Middle frontal gyrus (tissue), 1 donor: Measurements from ENCODE around the gene YTHDF1.
"Not testable (repeated sequence)": the region's sequence is repeated elsewhere in the genome, so short reads cannot be mapped to it uniquely, and the experiment has no call there.

Source experiments
- DNase-seq: peaks from one replicate; pipeline ENCODE4 v3.0.0-alpha.2; 2015; ENCODE audit warnings: low spot score; ENCODE audit errors: extremely low spot score

YTHDF1 gene

DNA sequence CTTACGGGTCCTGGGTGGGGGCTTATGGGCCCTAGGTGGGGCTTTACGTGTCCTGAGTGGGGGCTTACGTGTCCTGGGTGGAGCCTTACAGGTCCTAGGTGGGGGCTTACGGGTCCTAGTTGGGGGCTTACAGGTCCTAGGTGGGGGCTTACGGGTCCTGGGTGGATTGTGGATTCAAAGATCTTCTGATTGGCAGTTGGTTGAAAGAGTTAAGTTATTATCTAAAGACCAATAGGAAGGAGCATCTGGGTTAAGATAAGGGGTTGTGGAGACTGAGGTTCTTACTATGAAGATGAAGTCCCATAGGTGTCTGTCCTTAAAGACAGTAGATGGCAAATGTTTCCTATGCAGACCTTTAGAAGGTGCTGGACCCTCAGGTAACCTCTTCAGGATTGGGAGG, 11.3 kb upstream of the YTHDF1 start:
- no peak for DNase-seq

DNA sequence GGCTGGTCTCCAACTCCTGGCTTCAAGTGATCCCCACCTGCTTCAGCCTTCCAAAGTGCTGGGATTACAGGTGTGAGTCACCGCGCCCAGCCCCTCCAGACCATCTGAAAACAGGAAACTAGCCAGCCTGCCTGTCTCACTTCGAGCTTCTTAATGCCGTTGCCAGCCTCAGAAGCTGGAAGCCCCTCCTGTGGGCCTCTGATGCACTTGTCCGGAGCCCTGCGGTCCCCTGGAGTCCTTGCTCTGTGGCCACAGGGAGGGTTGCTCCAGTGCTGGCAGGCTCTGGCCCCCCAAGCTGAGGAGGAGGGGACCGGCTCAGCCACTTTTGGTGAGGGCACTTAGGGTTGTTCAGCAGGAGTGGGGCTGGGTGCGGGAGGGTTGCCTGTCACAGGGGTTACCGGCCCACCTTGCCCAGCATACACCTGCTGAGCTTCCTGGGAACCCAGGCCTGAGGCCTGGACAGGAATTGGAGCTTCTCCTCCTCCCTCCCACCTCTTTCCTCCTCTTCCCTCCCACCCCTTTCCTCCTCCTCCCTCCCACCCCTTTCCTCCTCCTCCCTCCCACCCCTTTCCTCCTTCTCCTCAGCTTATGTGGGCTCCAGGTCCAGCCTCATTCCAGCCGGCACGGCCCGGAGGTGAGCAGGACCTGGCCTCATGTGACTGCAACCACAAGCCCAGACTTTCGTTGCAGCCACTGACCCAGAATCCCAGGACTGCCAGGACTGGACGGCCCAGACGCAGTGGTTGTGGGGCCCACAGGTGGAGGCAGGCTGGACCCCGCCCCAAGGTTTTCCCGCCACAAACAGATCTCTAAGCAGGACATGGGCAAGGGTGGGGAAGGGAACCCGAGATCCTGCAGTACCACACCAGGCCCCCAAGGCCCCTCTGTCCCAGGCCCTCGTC, 10.4 kb upstream of the YTHDF1 start:
- no peak for DNase-seq

DNA sequence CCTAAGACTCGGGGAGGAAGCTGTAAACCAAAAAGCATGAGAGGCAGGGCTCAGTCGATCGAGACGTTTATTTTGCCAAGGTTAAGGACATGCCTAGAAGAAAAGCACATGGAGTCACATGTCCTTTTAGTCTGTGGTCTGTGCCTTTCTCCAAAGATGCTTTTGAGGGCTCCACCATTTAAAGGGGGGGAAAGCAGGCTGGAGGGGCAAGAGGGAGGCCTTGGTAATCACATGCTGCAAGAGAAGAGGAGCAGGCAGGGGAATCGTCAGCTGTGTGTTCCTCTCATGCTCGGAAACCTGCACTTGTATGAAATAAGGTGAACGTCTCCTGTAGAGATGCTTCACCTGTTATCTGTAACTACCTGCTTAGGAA, 9.1 kb upstream of the YTHDF1 start:
- DNase-seq: no peak

DNA sequence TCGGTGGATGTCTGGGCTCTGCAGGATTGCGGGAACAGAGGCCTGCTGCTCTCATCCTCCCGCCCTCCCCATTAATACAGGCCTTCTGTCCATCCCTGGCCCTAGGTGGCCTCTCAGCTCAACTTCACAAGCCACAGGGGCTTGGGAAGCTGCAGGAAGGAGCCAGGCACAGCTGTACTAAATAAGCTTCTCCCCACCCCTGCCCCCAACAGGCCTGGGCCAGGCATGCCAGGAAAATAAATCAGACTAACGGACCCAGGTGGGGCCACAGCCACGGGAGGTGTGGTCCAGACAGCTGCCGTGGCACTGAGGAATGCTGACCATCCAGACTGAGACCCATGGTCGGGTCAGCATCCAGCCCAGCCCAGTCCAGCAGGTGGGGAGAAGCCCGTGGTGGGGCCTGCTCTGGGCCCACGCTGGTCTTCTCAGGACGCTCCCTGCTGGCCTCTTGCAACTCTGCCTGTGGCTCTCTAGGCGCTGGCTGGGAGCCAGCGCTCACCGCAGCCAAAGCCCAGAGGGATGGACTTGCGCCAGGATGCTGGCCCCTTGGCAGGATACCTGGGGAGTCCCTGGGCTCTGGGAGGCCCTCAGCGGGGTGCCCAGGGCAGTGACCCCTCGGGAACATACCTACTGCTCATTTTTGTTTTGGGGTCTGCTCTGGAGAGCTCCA, 8.6 kb upstream of the YTHDF1 start:
- no peak for DNase-seq

DNA sequence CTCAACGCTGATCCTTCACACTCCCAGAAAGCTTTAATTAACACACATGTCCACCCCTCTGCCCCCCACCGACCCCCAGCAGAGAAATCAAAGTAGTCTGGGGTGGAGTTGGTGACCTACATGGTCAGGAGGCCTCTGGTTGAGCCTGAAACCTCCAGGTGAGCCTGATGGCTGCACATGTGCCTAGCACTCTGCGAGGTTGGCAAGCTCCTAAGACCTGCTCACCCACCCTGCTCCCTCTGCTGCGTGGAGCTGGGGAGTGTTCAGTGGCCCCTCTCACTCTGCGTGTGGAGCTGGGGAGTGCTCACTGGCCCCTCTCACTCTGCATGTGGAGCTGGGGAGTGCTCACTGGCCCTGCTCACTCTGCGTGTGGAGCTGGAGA, 7.9 kb upstream of the YTHDF1 start:
- no peak for DNase-seq

DNA sequence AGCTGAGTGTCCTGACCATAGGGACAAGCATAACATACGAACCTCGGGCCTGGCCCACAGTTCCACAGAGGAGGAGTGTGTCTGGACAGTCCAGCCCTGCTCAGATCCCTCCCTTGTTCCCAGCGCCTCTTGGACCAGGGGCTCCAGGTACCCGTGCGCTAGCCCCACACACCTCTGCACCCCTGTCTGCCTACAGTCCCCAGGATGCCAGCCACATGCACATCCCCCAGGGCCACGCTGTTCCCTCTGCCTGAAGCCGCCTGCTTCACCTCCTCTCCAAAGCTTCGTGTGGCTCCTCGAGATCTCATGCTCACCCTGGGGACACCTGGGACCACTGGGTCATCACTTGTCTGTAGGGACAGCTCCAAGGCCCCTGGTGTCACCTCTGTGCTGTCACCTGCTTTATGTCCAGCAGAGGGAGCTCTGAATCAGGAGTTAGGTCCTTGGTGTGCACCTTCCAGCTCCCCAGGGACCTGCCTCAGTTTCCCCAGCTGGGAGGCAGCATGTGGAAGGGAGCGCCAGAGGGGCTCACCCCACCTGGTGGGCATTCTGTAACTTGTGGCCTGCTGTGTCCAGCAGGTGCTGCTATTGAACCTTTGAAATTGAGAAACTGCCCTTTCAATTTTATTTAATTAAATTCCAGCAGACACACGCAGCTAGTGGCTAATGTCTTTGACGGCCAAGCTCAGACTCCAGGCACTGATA, 7.3 kb upstream of the YTHDF1 start:
- no peak for DNase-seq

DNA sequence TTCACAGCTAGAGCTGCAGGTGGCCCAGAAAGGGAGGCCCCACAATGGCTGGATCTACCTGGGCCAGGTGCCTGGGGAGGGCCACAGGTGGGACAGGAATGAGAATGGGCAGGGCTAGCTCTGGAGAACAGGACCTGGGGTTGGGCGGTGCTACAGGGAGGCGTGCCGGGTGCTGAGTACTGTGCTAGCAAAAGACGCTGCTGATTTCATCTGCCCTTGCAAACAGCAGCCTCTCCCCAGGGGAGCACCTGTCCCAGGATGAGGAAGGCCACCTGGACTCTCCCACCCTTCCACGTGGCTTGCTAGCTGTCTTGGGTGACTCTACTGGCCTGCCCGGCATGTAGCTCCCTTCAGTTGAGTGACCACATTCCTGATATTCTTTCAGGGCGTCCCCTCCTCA, 6.6 kb upstream of the YTHDF1 start:
- no peak for DNase-seq

DNA sequence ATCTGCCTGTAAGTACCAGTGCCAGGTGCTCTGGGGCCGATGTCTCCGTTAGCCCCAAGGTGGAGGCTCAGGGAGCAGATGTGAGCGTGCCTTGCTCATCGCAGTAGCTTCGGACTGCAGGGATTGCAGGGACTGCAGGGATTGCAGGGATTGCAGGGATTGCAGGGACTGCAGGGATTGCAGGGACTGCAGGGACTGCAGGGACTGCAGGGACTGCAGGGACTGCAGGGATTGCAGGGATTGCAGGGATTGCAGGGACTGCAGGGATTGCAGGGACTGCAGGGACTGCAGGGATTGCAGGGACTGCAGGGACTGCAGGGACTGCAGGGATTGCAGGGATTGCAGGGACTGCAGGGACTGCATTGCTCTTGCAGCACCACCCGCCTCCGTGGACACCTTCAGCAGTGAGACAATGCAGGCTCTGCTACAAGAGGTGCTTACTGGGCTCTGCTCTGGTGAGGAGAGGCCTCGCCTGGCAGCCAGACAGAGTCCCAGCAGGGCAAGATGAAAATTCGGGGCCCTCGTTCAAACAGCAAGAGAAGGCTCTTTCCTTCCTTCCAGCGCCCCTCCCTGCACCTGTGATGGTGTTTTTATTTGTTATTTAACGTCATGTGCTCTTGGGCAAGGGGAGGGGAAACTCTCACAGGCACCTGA, 5.6 kb upstream of the YTHDF1 start:
- not testable (repeated sequence) for DNase-seq

DNA sequence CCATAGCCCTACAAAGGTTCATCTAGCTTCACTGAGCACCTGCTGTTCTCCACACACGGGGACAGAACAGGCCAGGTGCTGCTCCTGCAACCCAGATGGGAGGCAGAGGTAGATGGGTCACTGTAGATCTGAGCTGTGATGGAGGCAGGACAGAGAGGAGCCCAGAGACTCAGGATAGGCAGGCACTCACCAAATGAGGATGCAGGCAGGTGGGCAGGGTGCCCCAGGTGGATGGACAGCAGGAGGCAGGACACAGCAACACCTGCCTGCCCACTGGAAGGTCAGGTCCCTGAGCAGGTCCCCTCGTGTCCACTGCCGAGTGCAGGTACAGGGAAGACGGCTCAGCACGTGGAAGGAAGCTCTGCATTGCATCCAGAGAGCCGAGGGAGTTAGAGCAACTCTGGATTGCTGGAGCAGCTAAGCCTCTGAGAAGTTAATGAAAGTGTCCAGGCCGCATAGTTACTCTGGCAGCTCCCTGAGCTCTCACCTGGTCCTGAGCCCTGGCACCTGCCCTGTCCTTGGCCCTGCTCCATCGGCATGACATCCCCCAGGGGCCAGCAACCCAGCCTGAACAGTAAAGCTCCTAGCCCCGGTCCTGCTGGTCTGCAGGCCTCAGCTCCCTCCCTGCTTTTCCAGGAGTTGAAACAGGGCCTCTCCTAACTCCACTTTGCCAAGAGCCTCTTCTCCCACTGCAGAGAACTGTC, 4.9 kb upstream of the YTHDF1 start:
- no peak for DNase-seq

DNA sequence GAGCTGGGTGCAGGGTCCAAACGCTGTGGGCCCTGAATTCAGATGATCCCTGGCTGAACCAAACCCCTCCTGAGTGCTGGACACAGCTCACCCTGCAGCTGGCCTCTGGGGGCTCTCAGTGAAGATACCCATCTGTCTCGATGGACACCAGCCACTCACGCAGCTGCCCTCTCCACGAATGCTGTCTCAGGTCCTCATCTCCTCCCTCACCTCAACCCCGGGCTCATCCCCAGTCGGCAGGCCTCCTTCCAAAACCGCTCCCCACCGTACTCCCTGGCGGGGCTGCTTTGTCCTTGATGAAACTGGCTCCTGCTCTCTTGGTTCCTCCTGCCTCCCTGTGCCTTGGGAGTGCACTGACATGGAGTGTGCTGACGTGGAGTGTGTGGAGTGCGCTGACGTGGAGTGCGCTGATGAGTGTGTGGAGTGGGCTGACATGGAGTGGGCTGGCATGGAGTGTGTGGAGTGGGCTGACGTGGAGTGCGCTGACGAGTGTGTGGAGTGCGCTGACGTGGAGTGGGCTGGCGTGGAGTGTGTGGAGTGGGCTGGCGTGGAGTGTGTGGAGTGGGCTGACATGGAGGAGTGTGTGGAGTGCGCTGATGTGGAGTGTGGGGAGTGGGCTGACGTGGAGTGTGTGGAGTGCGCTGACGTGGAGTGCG, 4.1 kb upstream of the YTHDF1 start:
- DNase-seq: no peak

DNA sequence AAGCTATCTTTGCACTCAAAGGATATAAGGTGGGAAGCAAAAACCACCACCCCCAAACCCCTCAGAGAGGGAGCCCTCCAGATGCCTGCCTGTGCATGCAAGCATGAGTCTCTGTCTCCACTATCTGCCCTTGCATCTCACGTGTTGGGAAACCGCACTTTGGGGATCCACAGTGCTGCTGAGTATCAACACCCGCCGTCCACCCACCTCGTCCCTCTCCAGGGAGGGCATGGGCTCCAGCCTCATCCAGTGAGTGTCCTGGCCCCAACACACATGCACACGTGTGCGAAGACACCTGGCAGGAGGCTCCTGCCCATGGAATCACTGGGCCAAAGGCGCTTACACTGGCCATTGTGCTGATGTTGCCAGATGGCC, 3.5 kb upstream of the YTHDF1 start:
- DNase-seq: no peak

DNA sequence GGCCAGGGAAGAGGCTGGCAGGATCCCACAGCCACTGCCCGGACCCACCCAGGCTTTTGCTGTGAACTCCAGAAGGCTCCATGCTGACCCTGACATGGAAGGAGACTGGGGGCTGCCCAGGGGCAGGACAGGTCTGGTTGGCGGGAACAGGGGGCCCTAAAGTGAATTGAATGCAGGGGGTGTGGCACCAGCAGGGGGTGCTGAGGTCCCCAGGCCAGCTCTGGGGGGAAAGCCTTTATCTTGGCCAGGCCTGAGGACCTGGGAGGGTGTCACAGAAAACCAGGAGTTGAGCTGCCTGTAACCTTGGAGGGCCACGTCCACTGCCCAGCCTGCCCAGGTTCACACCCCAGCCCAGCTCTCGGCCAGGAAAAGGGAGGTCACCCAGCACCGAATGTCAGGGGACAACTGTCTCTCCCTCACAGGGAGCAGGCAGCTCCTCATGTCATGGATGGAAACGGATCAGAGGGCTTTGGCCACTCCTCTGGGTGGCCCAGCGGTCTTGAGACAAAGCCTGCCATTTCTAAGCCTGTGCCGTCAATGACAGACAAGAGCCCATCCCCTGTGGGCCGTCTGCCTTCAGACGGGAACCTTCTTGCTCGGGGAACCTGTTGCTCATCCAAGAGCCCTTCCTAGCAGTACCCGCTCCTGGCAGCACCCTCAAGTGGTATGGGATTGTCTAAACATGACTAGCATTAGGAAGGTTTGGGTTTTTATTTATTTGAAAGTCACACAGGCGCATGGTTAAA, 2.9 kb upstream of the YTHDF1 start:
- DNase-seq: no peak

DNA sequence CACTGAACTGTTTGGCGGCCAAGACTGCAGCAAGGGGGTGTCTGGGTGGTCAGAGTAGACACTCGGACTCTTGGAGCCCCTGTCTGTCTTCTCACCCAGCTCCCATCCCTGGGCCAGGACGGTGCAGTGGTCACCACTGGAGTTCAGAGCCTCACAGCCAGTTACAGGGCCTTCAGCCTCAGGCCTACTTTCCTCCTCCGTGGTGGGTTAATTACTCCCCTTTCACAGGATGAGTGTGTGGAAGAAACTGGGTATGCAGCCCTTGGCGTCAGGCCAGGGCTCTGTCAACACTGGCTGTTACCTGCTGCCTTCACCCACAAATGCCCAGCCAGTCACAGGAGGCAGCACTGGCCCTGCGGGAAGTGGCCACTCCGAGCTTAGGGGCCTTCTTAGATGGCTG, 1.8 kb upstream of the YTHDF1 start:
- DNase-seq: no peak

DNA sequence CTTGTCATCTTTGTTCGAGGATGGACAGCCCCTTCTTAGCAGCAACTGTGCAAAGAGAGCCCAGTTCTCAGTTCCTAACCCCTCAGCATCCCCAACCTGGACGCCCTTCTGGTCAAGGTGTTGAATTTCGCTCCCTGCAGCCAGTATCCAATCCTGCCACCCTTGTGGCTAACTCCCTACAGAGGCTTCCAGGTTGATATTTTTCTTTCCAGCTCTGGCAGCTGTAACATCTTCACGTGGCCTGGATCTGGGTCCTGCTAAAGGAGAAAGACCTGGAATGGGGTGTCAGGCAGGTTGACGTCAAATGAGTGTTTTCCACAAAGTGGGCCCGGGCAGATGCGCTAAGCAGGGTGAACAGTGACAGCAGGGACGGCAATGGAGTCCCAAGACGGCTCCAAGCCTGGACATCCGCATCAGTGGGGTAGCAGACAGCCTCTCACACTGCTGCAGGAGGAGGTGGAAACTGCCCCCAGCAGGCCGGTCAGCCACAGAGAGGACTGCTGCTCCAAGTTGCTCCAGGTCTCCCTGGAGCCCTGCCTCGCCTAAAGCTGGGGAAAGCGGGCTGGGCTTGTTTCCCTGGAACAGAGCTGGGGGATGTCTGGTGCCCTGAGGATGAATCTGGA, 1.0 kb upstream of the YTHDF1 start:
- DNase-seq: no peak

DNA sequence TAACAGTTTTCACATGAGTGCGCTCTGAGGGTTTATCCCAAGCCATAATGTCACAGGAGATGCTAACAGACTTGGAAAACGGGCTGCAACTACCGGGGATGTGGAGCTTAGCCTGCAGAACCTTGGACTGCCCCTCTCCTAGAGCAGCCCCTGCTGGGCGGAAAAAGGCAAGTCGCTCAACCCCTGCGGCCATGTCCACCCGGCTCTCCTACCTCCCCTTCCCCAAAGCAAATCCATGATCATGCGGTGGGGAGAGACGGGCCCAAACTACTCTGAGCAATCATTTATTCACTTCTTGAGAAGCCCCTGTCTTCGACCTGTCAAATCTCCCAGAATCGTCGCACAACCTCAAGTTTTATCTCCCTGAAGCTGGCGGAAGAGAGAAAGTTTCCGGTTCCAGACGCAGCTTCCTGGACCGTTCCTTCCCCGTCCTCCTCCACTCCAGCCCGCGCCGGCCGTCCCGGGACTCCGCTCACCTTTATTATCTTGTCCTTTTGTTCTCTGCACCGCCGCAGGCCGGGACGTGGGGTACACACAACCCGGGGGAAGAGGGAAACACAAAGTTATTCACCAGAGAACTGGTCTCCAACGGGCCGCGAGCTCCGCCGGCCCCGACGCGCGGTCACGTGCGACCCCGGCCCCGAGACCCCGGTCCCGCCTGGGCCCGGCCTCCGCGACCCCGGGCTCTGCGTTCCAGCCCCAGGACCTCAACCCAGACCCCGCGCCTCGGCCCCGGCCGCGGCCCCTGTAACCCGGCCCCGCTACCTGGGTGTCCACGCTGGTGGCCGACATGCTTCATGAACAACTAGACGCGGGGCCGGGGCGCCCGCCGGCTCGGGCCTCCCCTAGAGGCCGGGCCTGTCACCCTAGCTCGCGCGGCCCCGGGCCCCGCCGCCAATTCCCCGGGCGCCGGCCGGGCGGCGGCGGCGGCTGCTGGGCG, 560 bp downstream of the YTHDF1 start:
- no peak for DNase-seq

DNA sequence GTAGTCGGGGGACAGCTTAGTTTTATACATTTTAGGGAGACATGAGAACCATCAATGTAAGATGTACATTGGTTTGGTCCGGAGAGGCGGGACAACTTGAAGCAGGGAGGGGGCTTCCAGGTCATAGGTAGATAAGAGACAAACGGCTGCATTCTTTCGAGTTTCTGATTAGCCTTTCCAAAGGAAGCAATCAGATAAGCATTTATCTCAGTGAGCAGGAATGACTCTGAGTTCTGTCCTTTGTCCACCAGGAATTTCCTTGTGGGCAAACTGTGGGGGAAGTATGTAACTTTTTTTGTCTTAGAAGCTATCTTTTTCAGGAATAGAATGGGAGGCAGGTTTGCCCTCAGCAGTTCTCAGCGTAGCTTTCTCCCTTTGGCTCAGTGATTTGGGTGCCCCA, 1.4 kb downstream of the YTHDF1 start:
- DNase-seq: no peak

DNA sequence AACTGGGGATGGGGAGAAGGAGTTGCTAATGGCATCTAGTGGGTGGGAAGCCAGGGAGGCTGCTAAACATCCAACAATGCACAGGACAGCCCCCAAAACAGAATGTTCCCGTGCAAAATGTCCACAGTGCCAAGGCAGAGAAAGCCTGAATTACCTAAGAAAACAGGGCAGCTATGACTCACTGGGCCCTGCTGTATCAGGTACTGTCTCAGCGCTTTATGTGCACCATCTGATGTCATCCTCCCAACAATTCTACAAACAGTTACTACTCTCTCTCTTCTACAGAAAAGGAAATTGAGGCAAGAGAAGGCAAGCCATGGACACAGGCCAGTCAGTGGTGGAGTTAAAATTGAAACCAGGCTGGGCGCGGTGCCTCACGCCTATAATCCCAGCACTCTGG, 3.1 kb downstream of the YTHDF1 start:
- no peak for DNase-seq

DNA sequence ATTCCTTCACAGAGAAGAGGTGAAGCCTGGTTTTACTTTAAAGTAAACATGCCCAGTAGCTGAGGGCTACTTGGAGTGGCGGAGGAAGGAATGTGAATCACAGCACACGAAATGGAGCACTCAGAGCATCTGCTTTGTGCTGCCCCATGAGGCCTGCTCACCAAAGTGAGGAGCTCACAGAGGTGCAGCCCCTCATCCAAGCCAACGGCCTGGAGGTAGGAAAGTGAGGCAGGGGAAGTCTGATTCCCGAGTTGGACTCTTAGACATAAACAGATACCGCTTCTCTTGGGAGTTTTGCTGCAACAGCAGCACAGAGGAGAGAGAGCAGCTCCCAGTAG, 3.6 kb downstream of the YTHDF1 start:
- DNase-seq: no peak
